Left forelimb (tissue), 1 donor: ENCODE data around the gene FGFR3.

ENCODE experiments used
- DNase-seq: peaks from one replicate; pipeline ENCODE4 v3.0.0-alpha.2; 2018; ENCODE audit warnings: low spot score

The FGFR3 gene

GRCh38 chr4:1770791-1771231 lies 22.3 kb upstream of the FGFR3 start:
- DNase-seq = no peak

GRCh38 chr4:1771555-1772305 lies 21.4 kb upstream of the FGFR3 start:
- DNase-seq = no peak

GRCh38 chr4:1772853-1773538 lies 20.1 kb upstream of the FGFR3 start:
- no peak for DNase-seq

GRCh38 chr4:1773754-1774153 lies 19.3 kb upstream of the FGFR3 start:
- DNase-seq = no peak

GRCh38 chr4:1775731-1776500 lies 17.2 kb upstream of the FGFR3 start:
- no peak for DNase-seq

- DNase-seq = no peak
Measured at GRCh38 chr4:1776521-1777161, 16.5 kb upstream of the FGFR3 start.

GRCh38 chr4:1777822-1778641 lies 15.1 kb upstream of the FGFR3 start:
- DNase-seq = no peak

- DNase-seq = no peak
Measured at GRCh38 chr4:1778642-1779392, 14.3 kb upstream of the FGFR3 start.

GRCh38 chr4:1779588-1780382 lies 13.3 kb upstream of the FGFR3 start:
- no peak for DNase-seq

GRCh38 chr4:1780435-1780834 lies 12.7 kb upstream of the FGFR3 start:
- no peak for DNase-seq

GRCh38 chr4:1783015-1783414 lies 10.1 kb upstream of the FGFR3 start:
- DNase-seq = no peak

GRCh38 chr4:1783970-1784369 lies 9.1 kb upstream of the FGFR3 start:
- no peak for DNase-seq

- no peak for DNase-seq
Measured at GRCh38 chr4:1784395-1784788, 8.7 kb upstream of the FGFR3 start.

- DNase-seq = no peak
Measured at GRCh38 chr4:1784789-1785591, 8.1 kb upstream of the FGFR3 start.

- DNase-seq = no peak
Measured at GRCh38 chr4:1785592-1785991, 7.5 kb upstream of the FGFR3 start.

GRCh38 chr4:1786544-1787362 lies 6.3 kb upstream of the FGFR3 start:
- no peak for DNase-seq

GRCh38 chr4:1787411-1788077 lies 5.5 kb upstream of the FGFR3 start:
- no peak for DNase-seq
